Stimulated activated CD4-positive, alpha-beta T cell treated with anti-CD3 and anti-CD28 coated beads, Interleukin-4, amount 100 ng/mL, for 48 hours (primary cell): Measurements from ENCODE around the gene SIM1.

ENCODE experiments used
- DNase-seq, 2 donors: peaks; one replicate each; pipeline ENCODE4 v3.0.0-alpha.2; 2020; ENCODE audit warnings: low read depth in 2 of 2

The SIM1 gene

GRCh38 chr6:100470422-100471120 is 5.8 kb upstream of the SIM1 start:
- no peak for DNase-seq

- DNase-seq = no peak
These were observed 4.6 kb upstream of the SIM1 start for GRCh38 chr6:100469101-100469859.

- DNase-seq = no peak
These were observed 3.4 kb upstream of the SIM1 start for GRCh38 chr6:100468016-100468622.

- DNase-seq = no peak
These were observed 2.7 kb upstream of the SIM1 start for GRCh38 chr6:100467129-100468015.

GRCh38 chr6:100466410-100467128 is 1.8 kb upstream of the SIM1 start:
- no peak for DNase-seq

- no peak for DNase-seq
These were observed 1.1 kb upstream of the SIM1 start for GRCh38 chr6:100465701-100466409.

GRCh38 chr6:100464162-100464851 is 414 bp downstream of the SIM1 start:
- no peak for DNase-seq

GRCh38 chr6:100463630-100464161 is 1.0 kb downstream of the SIM1 start:
- DNase-seq = no peak

- no peak for DNase-seq
These were observed 1.8 kb downstream of the SIM1 start for GRCh38 chr6:100462706-100463629.

GRCh38 chr6:100461917-100462705 is 2.6 kb downstream of the SIM1 start:
- no peak for DNase-seq

- DNase-seq = no peak
These were observed 3.3 kb downstream of the SIM1 start for GRCh38 chr6:100461278-100461916.

GRCh38 chr6:100460650-100461204 is 4.0 kb downstream of the SIM1 start:
- DNase-seq = no peak

- no peak for DNase-seq
These were observed 5.0 kb downstream of the SIM1 start for GRCh38 chr6:100459592-100460184.

GRCh38 chr6:100458841-100459591 is 5.7 kb downstream of the SIM1 start:
- no peak for DNase-seq

- DNase-seq = no peak
These were observed 7.3 kb downstream of the SIM1 start for GRCh38 chr6:100457311-100457990.
